Astrocyte (in vitro differentiated cells and primary cell): ENCODE measurements around the gene TMC2. TPM values are rescaled to one million over a fixed set of nuclear protein-coding genes. Genes with fewer than 3 reads are reported as not detected.

ENCODE experiments used
- DNase-seq: peaks from one replicate; pipeline ENCODE4 v3.0.0-alpha.2; 2010; ENCODE audit warnings: low read depth
- FAIRE-seq: peaks from 2 replicates; lab custom pipeline; 2011; peaks lifted over from hg19 to GRCh38; lab: Jason Lieb, UNC
- H2AFZ ChIP-seq: 2 replicates; pipeline ENCODE4 v1.6.0; 2012; ENCODE audit warnings: low read depth, low read length, inconsistent platforms
- H3K27ac ChIP-seq: 2 replicates; pipeline ENCODE4 v1.5.1; 2011; ENCODE audit warnings: low read depth, low read length, inconsistent platforms
- H3K27me3 ChIP-seq: 2 replicates; pipeline ENCODE4 v1.6.0; 2011; ENCODE audit warnings: low read length, inconsistent platforms; ENCODE audit not compliant: insufficient read depth
- H3K36me3 ChIP-seq: 2 replicates; pipeline ENCODE4 v1.5.1; 2011; ENCODE audit warnings: low read length, inconsistent platforms; ENCODE audit not compliant: insufficient read depth
- H3K4me1 ChIP-seq: 2 replicates; pipeline ENCODE4 v1.5.1; 2011; ENCODE audit warnings: low read length, inconsistent platforms; ENCODE audit not compliant: insufficient read depth
- H3K4me2 ChIP-seq: 2 replicates; pipeline ENCODE4 v1.6.0; 2012; ENCODE audit warnings: low read length, inconsistent platforms
- H3K4me3 ChIP-seq: 2 replicates; pipeline ENCODE4 v1.5.1; 2011; ENCODE audit warnings: low read depth, mild to moderate bottlenecking, low read length, inconsistent platforms; ENCODE audit not compliant: insufficient read depth
- H3K79me2 ChIP-seq: 2 replicates; pipeline ENCODE4 v1.6.0; 2012; ENCODE audit warnings: mild to moderate bottlenecking, low read length, inconsistent platforms; ENCODE audit not compliant: insufficient read depth
- H3K9ac ChIP-seq: 2 replicates; pipeline ENCODE4 v1.6.0; 2012; ENCODE audit warnings: mild to moderate bottlenecking, low read length, inconsistent platforms
- H3K9me3 ChIP-seq: 2 replicates; pipeline ENCODE4 v1.5.1; 2012; ENCODE audit warnings: low read depth, mild to moderate bottlenecking, low read length, inconsistent platforms; ENCODE audit not compliant: insufficient read depth
- H4K20me1 ChIP-seq: 2 replicates; pipeline ENCODE4 v1.6.0; 2012; ENCODE audit warnings: low read length, inconsistent platforms; ENCODE audit not compliant: insufficient read depth
- H3K27ac Mint-ChIP-seq: one replicate; pipeline ENCODE4 v1.8.0; 2021; ENCODE audit warnings: mild to moderate bottlenecking, mixed read lengths; ENCODE audit not compliant: unreplicated experiment
- H3K27me3 Mint-ChIP-seq: one replicate; pipeline ENCODE4 v1.8.0; 2021; ENCODE audit warnings: low read depth, mixed read lengths; ENCODE audit not compliant: unreplicated experiment
- H3K36me3 Mint-ChIP-seq: one replicate; pipeline ENCODE4 v1.8.0; 2021; ENCODE audit warnings: low read depth, mixed read lengths; ENCODE audit not compliant: unreplicated experiment
- H3K4me1 Mint-ChIP-seq: one replicate; pipeline ENCODE4 v1.8.0; 2021; ENCODE audit warnings: low read depth, mixed read lengths; ENCODE audit not compliant: unreplicated experiment
- H3K4me3 Mint-ChIP-seq: one replicate; pipeline ENCODE4 v1.8.0; 2021; ENCODE audit warnings: mild to moderate bottlenecking, moderate library complexity, mixed read lengths; ENCODE audit not compliant: unreplicated experiment
- H3K9me3 Mint-ChIP-seq: one replicate; pipeline ENCODE4 v1.8.0; 2021; ENCODE audit warnings: mild to moderate bottlenecking, mixed read lengths; ENCODE audit not compliant: unreplicated experiment
- CTCF ChIP-seq: IDR thresholded peaks from 2 replicates; pipeline ENCODE4 v1.5.1; 2011; ENCODE audit warnings: low read depth, mild to moderate bottlenecking, inconsistent platforms, low read length, moderate library complexity; ENCODE audit not compliant: insufficient read depth
- EZH2 ChIP-seq: IDR thresholded peaks from 2 replicates; pipeline ENCODE4 v1.6.1; 2012; ENCODE audit warnings: mild to moderate bottlenecking, low read length, inconsistent platforms; ENCODE audit not compliant: insufficient read depth
- total RNA-seq: library from RNA; stranded (reverse); gene quantifications from 2 replicates; pipeline ENCODE4 v1.2.1, GENCODE V29; 2021

Gene TMC2
- total RNA-seq, 1 donor from 2014 or later: not detected

GRCh38 chr20:2508631-2509467, 27.5 kb upstream of the TMC2 start, which contains the start of gene ZNF343:
ZNF343 (minus strand) TSS chr20:2508915; CDS start chr20:2493895, 15,020 bp downstream.
- H3K27me3 ChIP-seq: no peaks in the 10 kb centered on the region
- Mint-ChIP-seq H3K4me3 (peak within 1 kb of the TSS; percentile 100), H3K27me3 (peaks cover 31% of the 10 kb centered on the region), H3K9me3 (peaks cover 1% of the 10 kb centered on the region), H3K36me3 (no peaks in the 10 kb centered on the region), H3K4me1 (peaks cover 7% of the 10 kb centered on the region), H3K27ac (peak within 1 kb of the TSS; percentile 97)
- H3K9ac ChIP-seq: peak within 1 kb of the TSS; percentile 88
- no peaks in the 10 kb centered on the region for H3K9me3 ChIP-seq
- no peak for FAIRE-seq
- H3K27ac ChIP-seq: peak within 1 kb of the TSS; percentile 84
- peak within 1 kb of the TSS; percentile 88 for H3K4me3 ChIP-seq
- no peak for TF ChIP-seq CTCF
- no peak for TF ChIP-seq EZH2
- peak within 1 kb of the TSS; percentile 92 for H3K4me2 ChIP-seq
- H4K20me1 ChIP-seq: no peaks in the 10 kb centered on the region
- H3K36me3 ChIP-seq: no peaks in the 10 kb centered on the region
- H2AFZ ChIP-seq: peak within 1 kb of the TSS; percentile 94
- peaks cover 8% of the 10 kb centered on the region for H3K4me1 ChIP-seq
- DNase-seq: peak; percentile 72
- peaks cover 22% of the 10 kb centered on the region for H3K79me2 ChIP-seq

- Mint-ChIP-seq H3K4me3 (peak overlapping the region; percentile 100), H3K36me3 (no peaks in the 10 kb centered on the region), H3K27ac (no peak overlapping the region), H3K9me3 (peaks cover 1% of the 10 kb centered on the region), H3K27me3 (peaks cover 37% of the 10 kb centered on the region), H3K4me1 (peaks cover 7% of the 10 kb centered on the region)
- H3K27ac ChIP-seq: peak overlapping the region; percentile 84
- H3K4me3 ChIP-seq: peak overlapping the region; percentile 88
- peak overlapping the region; percentile 88 for H3K9ac ChIP-seq
- H4K20me1 ChIP-seq: no peaks in the 10 kb centered on the region
- H2AFZ ChIP-seq: peak overlapping the region; percentile 94
- H3K9me3 ChIP-seq: no peaks in the 10 kb centered on the region
- no peaks in the 10 kb centered on the region for H3K36me3 ChIP-seq
- FAIRE-seq (no peak), DNase-seq (no peak)
- H3K79me2 ChIP-seq: peaks cover 22% of the 10 kb centered on the region
- peaks cover 8% of the 10 kb centered on the region for H3K4me1 ChIP-seq
- no peaks in the 10 kb centered on the region for H3K27me3 ChIP-seq
- TF ChIP-seq CTCF (no peak), EZH2 (no peak)
- H3K4me2 ChIP-seq: peak overlapping the region; percentile 92
Observed at GRCh38 chr20:2509468-2509781, 26.9 kb upstream of the TMC2 start.

- Mint-ChIP-seq H3K36me3 (no peaks in the 10 kb centered on the region), H3K9me3 (peaks cover 1% of the 10 kb centered on the region), H3K27me3 (peaks cover 39% of the 10 kb centered on the region), H3K27ac (no peak overlapping the region), H3K4me1 (peaks cover 7% of the 10 kb centered on the region), H3K4me3 (no peak overlapping the region)
- H3K36me3 ChIP-seq: no peaks in the 10 kb centered on the region
- peaks cover 8% of the 10 kb centered on the region for H3K4me1 ChIP-seq
- H2AFZ ChIP-seq: no peak overlapping the region
- TF ChIP-seq CTCF (no peak), EZH2 (no peak)
- H3K27ac ChIP-seq: no peak overlapping the region
- peak overlapping the region; percentile 92 for H3K4me2 ChIP-seq
- H3K79me2 ChIP-seq: peaks cover 22% of the 10 kb centered on the region
- DNase-seq (no peak), FAIRE-seq (no peak)
- no peaks in the 10 kb centered on the region for H4K20me1 ChIP-seq
- no peak overlapping the region for H3K4me3 ChIP-seq
- H3K9me3 ChIP-seq: no peaks in the 10 kb centered on the region
- H3K9ac ChIP-seq: no peak overlapping the region
- no peaks in the 10 kb centered on the region for H3K27me3 ChIP-seq
Observed at GRCh38 chr20:2509794-2510193, 26.6 kb upstream of the TMC2 start.
